Spinal cord (tissue), 10 donors: ENCODE data around the gene PLA2G12A. TPM values are rescaled to one million over a fixed set of nuclear protein-coding genes. Genes with fewer than 3 reads are reported as not detected.

Experiments
- DNase-seq, 6 donors: peaks; one replicate each; pipeline versions ENCODE4 v3.0.0 to v3.0.0-alpha.2; 2013 to 2015; ENCODE audit warnings: low spot score in 6 of 6, low read depth in 4 of 6
- H3K27ac ChIP-seq: one replicate; pipeline ENCODE4 v1.5.1; 2013; ENCODE audit warnings: low read depth, low read length, control low read depth
- H3K27me3 ChIP-seq: one replicate; pipeline ENCODE4 v1.6.1; 2013; ENCODE audit warnings: low read length; ENCODE audit not compliant: control insufficient read depth, insufficient read depth
- H3K36me3 ChIP-seq: one replicate; pipeline ENCODE4 v1.6.1; 2013; ENCODE audit warnings: low read length; ENCODE audit not compliant: control insufficient read depth, insufficient read depth
- H3K4me1 ChIP-seq: one replicate; pipeline ENCODE4 v1.6.1; 2013; ENCODE audit warnings: low read length; ENCODE audit not compliant: control insufficient read depth, insufficient read depth
- H3K4me3 ChIP-seq: one replicate; pipeline ENCODE4 v1.5.1; 2013; ENCODE audit warnings: low read depth, low read length, control low read depth
- H3K9me3 ChIP-seq: one replicate; pipeline ENCODE4 v1.6.1; 2013; ENCODE audit warnings: low read length; ENCODE audit not compliant: control insufficient read depth, insufficient read depth
- WGBS: methylation state at CpG from one replicate; pipeline ENCODE4 v1.1.5; 2013; ENCODE audit warnings: missing lambda C conversion rate; ENCODE audit not compliant: insufficient coverage; 5-methylcytosine and 5-hydroxymethylcytosine counted together
- polyA plus RNA-seq, 2 donors: library from polyadenylated mRNA; unstranded; fragments of 120-200 nt; gene quantifications; one replicate each; pipeline ENCODE4 v1.2.1, GENCODE V29; 2013; ENCODE audit not compliant: insufficient read length in 2 of 2
- total RNA-seq, 2 donors: library from RNA; depleted of rRNA in 1 of 2; stranded (reverse); fragments of 120-200 nt in 1 of 2; fragments of >200 nt in 1 of 2; gene quantifications; one replicate each; pipeline versions ENCODE4 v1.2.3 to v1.2.4, GENCODE V29; 2013 to 2014
- donor health status: healthy.

PLA2G12A gene
- total and polyA plus RNA-seq, 4 donors = 25.5 to 36.1 (median 28.2) TPM

DNA sequence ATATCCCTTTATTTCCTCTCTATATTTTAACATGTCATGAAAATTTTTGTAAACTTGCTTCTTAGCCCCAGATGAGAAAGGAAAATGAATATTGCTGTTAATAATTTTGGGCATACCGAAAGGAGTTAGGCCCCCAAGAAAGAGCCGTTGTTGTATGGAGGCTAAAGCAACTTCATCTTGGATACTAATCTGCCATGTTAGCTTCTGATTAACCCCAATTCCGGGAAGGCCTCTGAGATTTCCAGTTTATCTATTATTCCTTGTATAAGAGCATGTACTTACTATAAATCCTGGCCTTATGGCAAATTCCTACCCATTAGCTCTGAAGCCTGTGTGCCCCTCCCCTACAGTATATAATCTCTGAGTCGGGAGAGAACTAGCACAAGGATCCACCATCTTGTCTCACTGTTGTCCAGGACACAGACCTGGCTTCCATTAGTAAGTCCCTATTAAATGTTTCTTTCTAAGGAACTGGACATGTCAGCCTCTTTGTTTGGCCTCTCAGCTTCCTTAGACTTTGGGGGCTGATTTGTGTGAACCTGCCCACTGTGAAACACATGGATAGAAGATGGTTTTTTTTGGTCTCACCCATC, 20.9 kb upstream of the PLA2G12A start:
- no peak for DNase-seq
- 90% methylated on average over 2 of the region's 4 CpGs for WGBS
- H3K4me1 ChIP-seq = no peaks in the 10 kb centered on the region
- no peaks in the 10 kb centered on the region for H3K27me3 ChIP-seq
- no peaks in the 10 kb centered on the region for H3K9me3 ChIP-seq
- H3K27ac ChIP-seq = no peak overlapping the region
- H3K36me3 ChIP-seq = no peaks in the 10 kb centered on the region
- no peak overlapping the region for H3K4me3 ChIP-seq

- WGBS = 100% methylated on average over 1 of the region's 7 CpGs
- no peaks in the 10 kb centered on the region for H3K36me3 ChIP-seq
- H3K27me3 ChIP-seq = no peaks in the 10 kb centered on the region
- no peaks in the 10 kb centered on the region for H3K9me3 ChIP-seq
- no peak overlapping the region for H3K4me3 ChIP-seq
- no peaks in the 10 kb centered on the region for H3K4me1 ChIP-seq
- no peak for DNase-seq
- H3K27ac ChIP-seq = no peak overlapping the region
Observed at GRCh38 chr4:109749388-109750082, 19.7 kb upstream of the PLA2G12A start.

DNA sequence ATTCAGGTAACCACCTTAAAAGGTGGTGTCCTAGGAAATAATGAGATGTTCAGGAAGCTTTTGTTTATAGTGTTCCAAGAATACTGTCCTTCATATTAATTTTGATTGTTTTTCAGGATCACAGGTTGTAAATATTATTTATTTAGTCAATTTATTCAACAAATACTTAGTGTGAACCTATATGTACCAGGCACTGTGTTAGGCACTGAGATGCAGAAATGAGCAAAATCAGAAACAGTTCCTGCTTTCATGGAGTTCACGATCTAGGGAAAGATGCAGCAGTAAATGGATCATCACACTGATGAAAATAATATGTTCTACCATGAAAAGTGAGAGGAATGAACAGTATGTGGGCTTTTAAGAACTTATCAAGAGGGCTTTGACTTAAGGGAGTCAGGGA, 18.2 kb upstream of the PLA2G12A start:
- Histone ChIP-seq H3K4me3 (no peak overlapping the region), H3K9me3 (no peaks in the 10 kb centered on the region), H3K27ac (no peak overlapping the region), H3K36me3 (no peaks in the 10 kb centered on the region), H3K4me1 (no peaks in the 10 kb centered on the region), H3K27me3 (no peaks in the 10 kb centered on the region)
- no peak for DNase-seq
- WGBS = no CpG with 5 or more reads among the region's 1 CpG

DNA sequence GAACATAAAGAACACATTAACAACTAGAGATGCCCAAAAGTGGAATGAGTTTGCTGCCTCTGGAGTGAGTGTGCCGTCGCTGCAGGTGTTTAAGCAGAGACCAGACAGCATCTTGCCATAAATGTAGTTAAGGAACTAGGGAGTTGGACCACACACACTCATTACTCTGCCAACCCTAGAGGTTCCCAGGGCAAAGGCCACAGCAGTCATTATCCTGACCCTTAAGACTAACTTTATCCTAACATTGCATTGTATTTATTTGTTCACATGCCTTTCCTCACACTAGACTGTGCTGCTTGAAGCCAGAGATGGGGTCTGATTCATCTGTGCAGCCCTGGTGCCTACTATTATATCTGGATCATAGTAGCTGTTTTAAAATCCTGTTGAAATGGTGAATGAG, 16.9 kb upstream of the PLA2G12A start:
- H3K4me1 ChIP-seq = no peaks in the 10 kb centered on the region
- DNase-seq = no peak
- no peaks in the 10 kb centered on the region for H3K27me3 ChIP-seq
- H3K36me3 ChIP-seq = no peaks in the 10 kb centered on the region
- H3K9me3 ChIP-seq = no peaks in the 10 kb centered on the region
- no CpG with 5 or more reads among the region's 2 CpGs for WGBS
- no peak overlapping the region for H3K27ac ChIP-seq
- H3K4me3 ChIP-seq = no peak overlapping the region

- Histone ChIP-seq H3K27ac (no peak overlapping the region), H3K4me3 (no peak overlapping the region), H3K27me3 (no peaks in the 10 kb centered on the region), H3K4me1 (no peaks in the 10 kb centered on the region), H3K9me3 (no peaks in the 10 kb centered on the region), H3K36me3 (no peaks in the 10 kb centered on the region)
- no peak for DNase-seq
Observed at GRCh38 chr4:109745830-109746229, 16.0 kb upstream of the PLA2G12A start.

- Histone ChIP-seq H3K9me3 (no peaks in the 10 kb centered on the region), H3K4me1 (no peaks in the 10 kb centered on the region), H3K4me3 (no peak overlapping the region), H3K27me3 (no peaks in the 10 kb centered on the region), H3K36me3 (no peaks in the 10 kb centered on the region), H3K27ac (no peak overlapping the region)
- WGBS = 95% methylated on average over 3 of the region's 3 CpGs
- no peak for DNase-seq
Observed at GRCh38 chr4:109739547-109739946, 9.7 kb upstream of the PLA2G12A start.

- Histone ChIP-seq H3K4me1 (no peaks in the 10 kb centered on the region), H3K4me3 (no peak overlapping the region), H3K27ac (no peak overlapping the region), H3K9me3 (no peaks in the 10 kb centered on the region), H3K36me3 (no peaks in the 10 kb centered on the region), H3K27me3 (no peaks in the 10 kb centered on the region)
- WGBS = 90% methylated on average over 7 of the region's 10 CpGs
- no peak for DNase-seq
Observed at GRCh38 chr4:109738104-109738872, 8.4 kb upstream of the PLA2G12A start.

- Histone ChIP-seq H3K36me3 (no peaks in the 10 kb centered on the region), H3K27ac (no peak overlapping the region), H3K9me3 (no peaks in the 10 kb centered on the region), H3K4me3 (no peak overlapping the region), H3K4me1 (no peaks in the 10 kb centered on the region), H3K27me3 (no peaks in the 10 kb centered on the region)
- DNase-seq = no peak
- WGBS = 63% methylated on average over 1 of the region's 7 CpGs
Observed at GRCh38 chr4:109735566-109736365, 5.9 kb upstream of the PLA2G12A start.

DNA sequence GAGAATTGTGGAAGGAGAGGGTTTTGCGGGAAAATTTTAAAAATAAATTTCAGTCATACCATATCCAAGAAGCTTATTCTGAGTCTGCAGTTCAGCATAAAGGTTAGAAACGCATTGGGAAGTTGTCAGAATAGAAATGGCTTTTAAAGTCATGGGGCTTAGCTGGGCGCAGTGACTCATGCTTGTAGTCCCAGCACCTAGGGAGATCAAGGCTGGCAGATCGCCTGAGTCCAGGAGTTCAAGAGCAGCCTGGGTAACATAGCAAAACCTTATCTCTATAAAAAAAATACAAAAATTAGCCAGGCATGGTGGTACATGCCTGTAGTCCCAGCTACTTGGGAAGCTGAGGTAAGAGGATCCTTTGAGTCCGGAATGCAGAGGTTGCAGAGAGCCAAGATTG, 3.9 kb upstream of the PLA2G12A start:
- Histone ChIP-seq H3K4me3 (no peak overlapping the region), H3K27me3 (no peaks in the 10 kb centered on the region), H3K36me3 (no peaks in the 10 kb centered on the region), H3K9me3 (no peaks in the 10 kb centered on the region), H3K4me1 (peaks cover 6% of the 10 kb centered on the region), H3K27ac (no peak overlapping the region)
- WGBS = 97% methylated on average over 3 of the region's 5 CpGs
- DNase-seq = no peak
